Astrocyte of the hippocampus (primary cell): ENCODE results near the gene TBC1D1.

Source experiments
- DNase-seq: peaks from one replicate; pipeline ENCODE4 v3.0.0; 2011; ENCODE audit warnings: low read depth, low spot score

TBC1D1 gene

DNA sequence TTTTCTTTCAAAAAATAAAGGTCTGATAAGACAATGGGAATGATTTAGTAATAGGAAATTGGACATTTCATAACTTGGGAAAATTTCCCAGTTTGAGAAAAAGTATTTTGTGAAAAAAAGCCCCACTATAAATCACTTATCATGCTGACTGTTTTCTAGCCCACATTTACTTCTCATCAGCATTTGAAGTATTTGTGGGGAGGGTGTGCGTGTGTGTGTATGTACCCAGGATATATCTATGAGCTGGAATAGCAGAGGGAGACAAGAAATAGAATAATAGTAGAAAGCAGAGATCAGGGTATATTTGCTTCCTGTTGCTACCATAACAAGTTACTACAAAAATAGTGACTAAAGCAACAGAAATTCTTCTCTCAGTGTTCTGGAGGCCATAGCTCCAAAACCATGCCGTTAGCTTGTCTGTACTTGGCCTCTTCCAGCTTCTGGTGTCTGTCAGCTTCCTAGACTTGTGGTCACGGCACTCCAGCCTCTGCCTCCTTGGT lies 209.1 kb downstream of the TBC1D1 start:
- peak; percentile 74 for DNase-seq

DNA sequence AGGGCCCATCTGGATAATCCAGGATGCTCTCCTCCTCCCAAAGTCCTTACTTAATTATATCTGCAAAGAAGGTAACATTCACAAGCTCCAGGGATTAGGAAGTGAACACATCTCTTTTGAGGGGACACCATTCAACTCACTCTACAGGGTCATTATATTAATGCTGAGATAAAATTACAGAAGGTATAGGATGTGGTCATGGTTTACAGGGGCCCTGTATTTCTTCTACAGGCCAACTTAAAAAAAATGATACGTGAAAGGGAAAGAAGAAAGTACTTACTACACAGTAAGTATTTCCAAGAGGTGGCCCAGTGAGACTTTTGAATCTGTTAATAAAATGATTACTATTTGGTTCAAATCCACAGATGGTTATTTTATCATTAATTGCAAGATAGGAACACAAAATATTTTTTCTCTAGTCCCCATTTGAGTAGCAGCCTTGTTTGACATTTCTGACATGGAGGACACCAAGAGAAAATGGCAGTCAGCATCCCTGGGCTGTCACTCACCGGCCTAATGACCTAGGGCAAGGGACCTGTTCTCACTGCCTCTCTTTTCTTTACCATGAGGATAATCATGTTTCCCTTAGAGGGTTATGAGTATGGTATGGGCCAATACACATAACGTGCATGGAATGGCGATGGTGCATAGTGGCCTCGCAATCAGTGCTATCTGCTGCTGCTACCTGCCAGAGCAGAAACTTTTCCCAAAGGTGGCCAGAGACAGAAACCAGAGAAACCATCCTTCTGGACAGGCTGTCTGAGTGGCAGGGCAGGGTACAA lies 209.8 kb downstream of the TBC1D1 start:
- no peak for DNase-seq

DNA sequence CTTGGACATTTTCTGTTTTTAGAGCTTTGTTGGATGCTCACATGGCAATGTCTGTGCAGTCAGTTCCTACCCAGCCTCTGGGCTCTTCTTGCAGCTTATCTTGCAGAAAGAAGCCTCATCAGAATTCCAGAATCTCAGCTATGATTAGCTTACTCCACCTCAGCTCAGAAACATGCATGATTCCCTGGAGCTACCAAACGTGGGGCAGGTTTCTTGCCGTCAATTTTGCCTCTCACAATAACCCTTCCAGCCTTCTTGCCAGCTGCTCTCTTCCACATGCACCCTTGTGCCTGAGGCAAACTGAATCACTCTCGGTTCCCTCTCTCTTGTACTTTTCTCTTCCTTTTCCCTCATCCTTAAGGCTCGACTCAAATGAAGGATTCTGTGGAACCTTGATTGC lies 210.7 kb downstream of the TBC1D1 start:
- peak; percentile 50 for DNase-seq

DNA sequence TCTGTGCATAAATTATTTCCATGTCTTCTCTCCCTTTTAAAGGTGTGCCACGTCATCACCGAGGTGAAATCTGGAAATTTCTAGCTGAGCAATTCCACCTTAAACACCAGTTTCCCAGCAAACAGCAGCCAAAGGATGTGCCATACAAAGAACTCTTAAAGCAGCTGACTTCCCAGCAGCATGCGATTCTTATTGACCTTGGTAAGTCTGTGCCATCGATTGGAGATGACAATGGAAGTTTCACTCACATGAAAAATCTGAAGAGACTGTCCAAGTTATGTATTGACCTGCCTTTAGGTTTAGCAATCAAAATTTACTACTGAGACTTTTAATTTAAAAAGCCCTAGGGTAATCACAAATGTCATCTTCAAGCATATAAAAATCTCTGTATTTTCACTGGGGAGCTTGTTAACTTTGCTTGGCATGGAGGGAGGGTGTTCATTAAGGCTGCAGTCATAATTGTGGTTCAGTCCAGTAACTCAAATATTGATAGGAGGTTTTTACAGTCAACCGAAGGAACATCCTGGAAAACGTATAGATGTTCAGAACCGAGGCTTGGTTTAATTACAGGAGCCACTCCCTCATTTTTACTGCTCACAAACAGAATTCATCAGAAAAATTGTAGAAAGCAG lies 212.2 kb downstream of the TBC1D1 start:
- no peak for DNase-seq

DNA sequence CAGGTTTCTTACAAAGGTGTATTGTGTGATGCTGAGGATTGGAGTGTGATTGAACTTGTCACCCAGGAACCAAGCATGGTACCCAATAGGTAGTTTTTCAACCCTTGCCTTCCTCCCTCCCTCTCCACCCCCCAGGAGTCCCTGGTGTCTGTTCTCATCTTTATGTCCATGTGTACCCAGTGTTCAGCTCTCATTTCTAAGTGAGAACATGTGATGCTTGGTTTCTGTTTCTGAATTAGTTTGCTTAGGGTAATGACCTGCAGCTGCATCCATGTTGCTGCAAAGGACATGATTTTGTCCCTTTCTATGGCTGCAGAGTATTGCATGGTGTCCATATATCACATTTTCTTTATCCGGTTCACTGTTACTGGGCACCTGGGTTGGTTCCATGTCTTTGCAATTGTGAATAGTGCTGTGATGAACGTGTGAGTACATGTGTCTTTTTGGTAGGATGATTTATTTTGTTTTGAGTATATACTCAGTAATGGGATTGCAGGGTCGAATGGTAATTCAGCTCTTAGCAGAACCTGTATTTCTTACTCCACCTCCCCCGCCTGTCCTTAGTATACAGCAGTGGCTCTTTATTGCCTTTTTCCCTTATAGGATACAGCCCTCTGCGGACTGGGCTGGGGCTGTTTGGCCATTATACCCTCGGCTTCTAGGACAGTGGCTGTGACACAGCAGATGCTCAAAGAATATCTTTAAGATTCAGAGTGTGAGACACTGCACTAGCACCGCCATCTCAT lies 214.8 kb downstream of the TBC1D1 start:
- DNase-seq, result no peak

DNA sequence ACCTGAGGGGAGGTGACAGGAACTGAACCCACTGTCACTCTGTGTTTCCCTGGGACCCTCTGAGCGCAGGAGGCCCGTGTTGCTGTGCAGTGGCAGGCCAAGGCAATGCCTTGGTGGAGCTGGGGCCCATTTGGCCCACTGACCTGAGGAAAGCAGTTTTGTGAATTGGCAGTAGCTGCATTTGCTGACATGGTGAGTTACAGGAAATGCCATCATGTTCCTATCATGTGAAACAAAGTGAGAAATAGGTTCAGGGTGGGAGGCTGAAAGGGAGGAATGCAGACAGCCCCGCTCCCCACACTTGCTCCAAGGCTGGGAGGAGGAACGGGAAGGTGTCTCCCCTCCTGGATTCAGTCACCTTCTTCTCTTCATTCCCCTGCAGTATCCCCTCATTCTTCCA lies 215.4 kb downstream of the TBC1D1 start:
- DNase-seq, result peak; percentile 15

DNA sequence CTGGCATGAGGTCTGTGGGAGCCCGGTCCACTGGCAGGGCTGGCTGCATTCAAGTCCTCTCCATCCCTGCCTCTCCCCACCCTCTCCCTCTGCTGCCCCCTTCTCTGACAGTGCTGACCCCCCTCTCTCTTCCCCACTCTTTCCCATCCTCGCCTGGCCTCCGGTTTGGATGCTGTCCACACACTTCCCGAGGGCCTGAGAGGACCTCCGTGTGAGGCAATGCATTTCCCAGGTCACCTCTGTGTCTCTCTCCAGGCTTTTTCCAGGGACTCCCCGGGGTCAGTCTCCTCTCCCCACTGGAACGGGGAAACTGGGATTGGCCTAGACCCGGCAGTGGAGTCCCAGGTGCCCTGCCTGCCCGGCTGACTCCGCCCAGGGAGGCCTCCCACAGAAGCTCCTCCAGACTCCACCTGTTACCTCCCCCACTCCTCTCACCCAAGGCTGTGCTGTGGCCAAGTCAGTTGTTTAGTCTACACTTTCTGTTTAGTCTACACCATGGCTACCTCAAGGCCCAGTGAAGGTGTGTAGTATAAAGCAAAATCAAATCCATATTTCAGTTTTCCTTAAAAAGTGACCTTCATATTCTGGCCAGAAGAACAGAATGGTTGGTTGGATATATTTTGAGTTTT lies 216.1 kb downstream of the TBC1D1 start:
- DNase-seq, result no peak

DNA sequence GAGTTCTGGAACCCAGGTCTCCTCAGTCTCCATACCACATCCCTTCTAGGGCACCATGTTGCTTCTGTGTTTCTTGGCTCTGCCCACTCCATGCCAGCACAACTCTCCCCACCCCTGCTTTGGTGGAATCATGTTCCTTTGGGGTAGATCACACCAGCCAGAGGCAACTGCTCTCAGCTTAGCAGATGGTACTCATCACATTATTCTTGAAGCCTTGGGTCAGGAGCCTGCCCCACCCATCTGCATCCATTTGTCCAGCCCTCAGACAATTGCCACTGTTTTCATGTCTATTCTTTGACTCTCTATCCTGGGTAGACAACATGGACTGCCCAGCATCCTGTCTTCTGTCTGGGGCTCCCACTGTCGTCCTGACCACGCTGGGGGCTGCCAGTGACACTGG lies 216.9 kb downstream of the TBC1D1 start:
- DNase-seq, result no peak

DNA sequence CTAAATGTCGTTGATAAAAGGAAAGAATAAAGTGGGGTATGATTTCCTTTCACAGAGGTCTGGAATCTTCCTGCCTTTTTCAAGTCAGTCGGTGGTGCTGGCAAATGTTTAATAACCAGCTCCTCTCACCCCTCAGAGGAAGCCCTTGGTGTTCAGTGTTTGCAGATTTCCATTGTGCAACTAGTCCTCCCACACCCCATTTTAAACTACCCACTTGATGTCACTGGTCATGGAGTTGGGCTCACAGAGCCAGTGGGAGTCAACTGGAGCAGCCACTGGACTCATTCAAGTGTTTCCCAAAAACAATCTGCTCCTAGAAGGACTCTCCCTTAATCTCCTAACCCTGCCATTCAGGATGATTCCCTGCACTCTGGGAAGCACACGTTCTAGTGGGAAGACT lies 218.5 kb downstream of the TBC1D1 start:
- no peak for DNase-seq

DNA sequence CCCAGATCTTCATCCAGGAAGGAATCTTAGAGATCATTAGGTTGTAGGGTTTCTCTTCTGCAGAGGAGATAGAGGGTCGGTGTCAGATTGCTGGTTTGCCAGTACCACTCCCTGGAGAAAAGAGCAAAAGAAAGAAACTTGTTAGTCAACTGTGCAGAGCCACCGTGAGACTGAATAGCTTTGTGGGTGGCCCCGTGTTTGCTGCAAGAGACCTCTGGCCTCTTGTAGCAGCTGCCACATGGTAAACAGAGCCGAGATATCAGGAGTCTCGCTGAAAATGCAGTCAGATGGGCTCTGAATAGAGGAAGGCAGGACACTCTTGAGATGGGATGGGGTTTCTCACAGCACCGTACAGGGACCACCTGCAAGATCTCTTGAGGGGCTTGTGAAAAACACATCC lies 219.0 kb downstream of the TBC1D1 start:
- DNase-seq, result no peak

DNA sequence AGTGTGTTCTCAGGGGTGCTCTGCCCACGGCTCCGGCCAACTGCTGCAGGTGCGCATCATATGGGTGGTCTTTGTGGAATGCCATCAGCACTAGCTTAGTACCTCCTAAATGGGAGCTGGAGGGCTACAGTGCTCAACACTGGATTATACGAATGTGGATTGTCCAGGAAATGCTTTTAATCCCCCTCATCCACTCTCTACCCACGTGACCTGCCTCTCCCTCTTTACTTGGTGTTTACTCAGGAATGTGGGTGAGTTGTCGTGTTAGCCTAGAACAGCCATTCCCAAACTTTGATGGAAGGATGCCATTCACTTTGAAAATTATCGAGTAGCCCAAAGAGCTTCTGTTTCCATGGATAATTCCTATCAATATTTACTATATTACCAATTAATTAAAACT lies 220.1 kb downstream of the TBC1D1 start:
- DNase-seq, result no peak

DNA sequence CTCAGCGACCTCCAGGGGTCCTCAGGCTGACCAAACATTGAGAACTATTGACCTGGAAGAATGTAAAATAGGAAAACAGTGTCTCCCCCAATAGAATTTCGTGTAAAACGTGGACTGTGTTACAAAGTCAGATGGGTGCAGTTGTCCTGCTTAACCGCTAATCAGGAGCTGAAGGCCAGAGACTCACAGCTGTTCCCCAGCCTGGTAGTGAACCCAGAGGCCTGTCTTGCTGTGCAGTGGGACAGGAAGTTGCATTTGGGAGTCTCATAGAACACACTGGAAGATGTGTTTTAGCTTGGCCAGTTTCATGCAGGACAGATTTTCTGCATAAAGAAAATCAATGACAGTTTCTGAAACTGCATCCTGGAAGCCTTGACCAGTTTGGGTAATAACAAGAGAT lies 220.8 kb downstream of the TBC1D1 start:
- no peak for DNase-seq

DNA sequence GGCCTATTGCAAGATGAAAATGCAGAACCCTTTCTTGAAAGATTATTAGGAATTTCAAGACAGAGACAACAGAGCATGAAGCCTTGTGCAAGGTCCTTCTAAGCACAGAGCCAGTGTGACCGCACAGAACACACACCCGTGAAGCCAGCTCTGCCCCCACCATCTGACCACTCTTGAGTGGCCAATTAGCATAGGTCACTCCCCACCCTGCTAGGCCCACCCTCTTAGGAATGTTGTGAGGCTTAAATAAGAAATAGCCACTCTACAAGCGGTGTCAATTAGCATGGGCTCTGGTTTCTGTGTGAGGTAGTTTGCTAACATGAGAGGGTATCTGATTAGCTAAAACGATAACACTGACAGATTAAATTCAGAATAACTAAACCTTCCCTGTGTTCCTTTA lies 222.2 kb downstream of the TBC1D1 start:
- no peak for DNase-seq

DNA sequence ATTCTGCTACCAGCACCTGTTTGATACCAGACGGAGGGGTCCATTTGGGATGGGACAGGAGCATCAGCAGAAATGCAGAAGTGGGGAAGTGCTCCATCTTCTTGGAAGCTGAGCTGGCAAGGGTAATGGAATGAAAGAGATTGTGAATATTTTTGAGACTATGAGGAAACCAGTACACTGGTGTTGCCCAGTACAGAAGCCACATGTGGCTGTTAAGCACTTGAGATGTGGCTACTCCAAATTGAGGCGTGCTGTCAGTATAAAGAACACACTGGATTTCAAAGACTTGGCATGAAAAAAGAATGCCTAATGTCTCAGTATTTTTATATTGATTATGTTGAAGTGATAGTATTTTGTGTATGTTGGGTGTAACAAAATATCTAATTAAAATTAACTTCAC lies 222.7 kb downstream of the TBC1D1 start:
- DNase-seq, result no peak

DNA sequence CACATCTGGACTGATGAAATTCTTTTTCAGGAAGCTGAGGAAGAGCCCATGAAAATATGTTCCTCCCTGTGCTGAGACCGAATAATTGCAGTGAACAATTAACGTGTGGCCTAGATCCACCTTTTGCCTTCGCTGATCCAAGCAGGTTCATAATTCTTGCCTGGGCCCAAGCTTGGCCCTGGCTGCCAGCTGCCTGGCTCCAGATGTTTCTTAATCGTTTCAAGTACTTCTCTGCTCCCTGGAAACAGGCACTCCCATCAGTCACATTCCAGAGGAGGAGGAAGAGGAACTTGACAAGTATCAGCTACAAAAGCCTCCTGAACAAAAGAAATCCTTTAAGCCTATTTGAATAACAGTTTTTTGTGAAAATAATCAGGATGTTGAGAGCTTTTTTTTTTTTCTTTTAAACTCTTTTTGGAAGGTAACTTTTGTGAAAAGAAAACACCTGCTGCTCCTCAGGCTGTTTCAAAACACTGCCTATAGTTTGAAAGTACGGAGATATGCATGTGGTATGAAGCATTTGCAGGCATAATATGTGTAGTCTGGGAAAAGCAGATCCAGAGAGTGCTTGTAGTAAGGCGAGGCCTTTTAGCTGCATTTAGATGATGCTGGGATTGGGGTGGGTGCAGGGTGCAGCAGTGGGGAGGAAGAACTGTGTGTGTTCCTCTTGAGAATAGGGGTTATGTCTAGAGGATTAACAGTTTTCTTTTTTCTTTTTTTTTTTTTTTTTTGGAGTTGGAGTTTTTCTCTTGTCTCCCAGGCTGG lies 223.7 kb downstream of the TBC1D1 start:
- DNase-seq, result no peak

DNA sequence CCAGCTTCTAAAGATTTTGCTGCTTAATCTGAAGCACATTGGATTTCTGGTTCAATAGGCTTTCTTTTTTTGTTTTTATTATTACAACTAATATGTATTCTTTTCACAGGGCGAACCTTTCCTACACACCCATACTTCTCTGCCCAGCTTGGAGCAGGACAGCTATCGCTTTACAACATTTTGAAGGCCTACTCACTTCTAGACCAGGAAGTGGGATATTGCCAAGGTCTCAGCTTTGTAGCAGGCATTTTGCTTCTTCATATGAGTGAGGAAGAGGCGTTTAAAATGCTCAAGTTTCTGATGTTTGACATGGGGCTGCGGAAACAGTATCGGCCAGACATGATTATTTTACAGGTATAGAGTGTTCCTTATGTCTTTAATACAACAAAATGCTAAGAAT lies 224.7 kb downstream of the TBC1D1 start:
- no peak for DNase-seq

DNA sequence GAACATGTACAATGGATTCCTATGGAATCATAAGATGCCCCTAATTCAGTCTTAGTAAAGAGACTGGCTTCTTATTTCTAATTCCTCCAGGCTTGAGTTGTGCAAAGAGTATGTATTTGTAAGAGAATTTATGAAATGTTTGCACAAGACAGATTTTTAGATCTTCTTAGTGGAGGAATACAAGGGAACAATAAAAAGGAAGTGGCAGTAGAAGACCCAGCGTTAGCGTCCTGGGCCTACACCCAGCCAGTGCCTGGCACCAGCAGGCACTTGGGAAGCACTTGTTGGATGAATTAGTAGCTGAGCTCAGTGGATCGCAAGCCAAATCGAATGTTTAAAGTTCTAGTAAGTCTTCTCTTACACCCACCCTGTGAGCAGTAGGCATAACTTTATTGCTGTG lies 226.7 kb downstream of the TBC1D1 start:
- no peak for DNase-seq

DNA sequence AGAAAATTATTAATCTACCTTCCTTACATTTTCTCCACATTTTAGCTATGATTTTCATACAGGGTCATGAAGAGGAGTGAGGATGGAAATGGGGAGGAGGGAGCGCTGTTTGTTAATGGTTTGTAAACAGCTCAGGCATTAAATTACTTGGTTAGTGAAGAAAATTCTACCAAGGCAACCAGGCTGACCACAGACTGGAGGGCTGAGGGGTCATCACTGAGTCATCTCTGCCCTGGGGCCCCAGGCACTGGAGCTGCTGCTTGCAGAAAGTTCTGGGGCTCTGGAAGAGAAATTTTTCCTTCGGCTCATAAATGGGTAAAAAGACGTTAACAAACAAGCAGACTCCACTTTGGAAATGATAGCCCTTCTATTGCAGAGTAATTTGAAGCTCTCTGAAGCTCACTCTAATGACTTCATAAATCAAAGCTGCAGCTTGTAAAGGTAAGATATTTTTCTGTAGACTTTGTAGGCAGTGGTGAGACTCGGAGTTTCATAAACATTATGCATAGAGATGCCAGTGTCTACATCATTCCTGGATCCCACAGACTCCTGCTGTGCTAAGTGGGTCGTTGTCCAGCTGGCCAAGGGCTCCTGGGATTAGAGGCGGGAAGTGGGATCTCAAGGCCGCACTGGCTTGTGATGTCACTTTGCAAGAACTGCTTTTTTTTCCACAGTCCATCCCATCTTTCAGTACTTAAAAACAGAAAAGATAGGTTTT lies 228.9 kb downstream of the TBC1D1 start:
- DNase-seq, result peak; percentile 86

DNA sequence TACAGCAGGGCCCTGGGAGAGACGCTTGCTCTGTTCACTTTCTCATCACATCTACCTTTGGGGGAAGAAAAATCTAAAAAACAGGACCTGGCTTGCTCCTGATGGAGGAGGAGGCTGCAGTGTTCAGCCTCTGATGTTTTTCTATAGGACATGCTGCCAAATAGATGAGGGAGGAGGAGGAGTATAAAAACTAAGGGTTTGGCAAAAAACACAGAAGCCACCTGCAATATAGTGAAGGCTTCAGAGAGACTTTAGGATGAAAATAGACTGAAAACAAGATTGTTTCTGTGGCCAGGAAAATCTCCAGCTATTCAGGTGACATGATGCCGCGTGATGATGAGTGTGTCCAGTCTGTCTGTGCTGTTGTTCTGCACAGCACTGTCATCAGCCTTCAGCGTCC lies 229.9 kb downstream of the TBC1D1 start:
- no peak for DNase-seq

DNA sequence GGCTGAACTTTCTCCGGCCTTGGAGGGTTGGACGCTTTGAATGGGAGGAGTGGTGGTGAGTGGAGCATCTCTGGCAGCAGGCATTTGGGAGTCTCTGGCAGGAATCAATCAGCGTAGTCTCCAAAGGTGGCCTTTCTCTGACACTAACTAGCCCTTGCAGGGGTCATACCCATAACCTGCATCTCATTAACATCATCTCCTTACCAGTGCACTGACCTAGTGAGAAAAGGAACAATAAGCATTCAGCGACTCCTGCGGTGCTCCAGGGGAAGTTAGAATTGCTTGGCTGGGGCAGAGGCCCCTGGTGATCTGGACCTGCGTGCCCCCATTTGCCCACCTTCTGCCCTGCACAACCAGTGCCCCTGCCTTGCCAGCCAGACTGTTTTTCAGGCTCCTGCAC lies 231.2 kb downstream of the TBC1D1 start:
- DNase-seq, result no peak

DNA sequence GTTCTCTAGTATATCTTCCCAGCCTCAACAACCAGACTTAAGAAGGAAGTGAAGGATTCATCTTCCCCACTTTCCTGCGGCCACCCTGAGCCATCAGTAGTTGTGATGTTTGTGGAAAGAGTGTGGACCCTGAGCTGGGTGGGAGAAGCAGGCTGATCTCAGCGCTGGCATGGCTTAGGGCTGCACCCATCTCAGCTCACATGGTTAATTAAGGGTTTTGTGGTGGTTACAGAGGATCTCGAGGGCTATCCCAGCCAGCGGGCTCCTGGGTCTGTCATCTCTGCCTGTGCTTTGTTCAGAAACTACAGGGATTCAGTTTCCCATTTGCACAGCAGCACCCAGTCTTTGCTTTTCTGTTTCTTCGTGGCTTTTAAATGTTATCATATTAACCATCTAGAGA lies 232.7 kb downstream of the TBC1D1 start:
- no peak for DNase-seq
